Left forelimb (tissue), 1 donor: Measurements from ENCODE around the gene SRMS.

Experiments used
- DNase-seq: peaks from one replicate; pipeline ENCODE4 v3.0.0-alpha.2; 2018; ENCODE audit warnings: low spot score

The SRMS gene

GRCh38 chr20:63552481-63553249, 5.1 kb upstream of the SRMS start:
- DNase-seq: no peak

GRCh38 chr20:63551068-63551467, 3.5 kb upstream of the SRMS start:
- no peak for DNase-seq

GRCh38 chr20:63549679-63550282, 2.2 kb upstream of the SRMS start:
- no peak for DNase-seq

GRCh38 chr20:63549019-63549418, 1.5 kb upstream of the SRMS start:
- DNase-seq: no peak

GRCh38 chr20:63548542-63548941, 993 bp upstream of the SRMS start:
- no peak for DNase-seq

GRCh38 chr20:63546956-63547724, 409 bp downstream of the SRMS start:
- no peak for DNase-seq

GRCh38 chr20:63546256-63546955, 1.1 kb downstream of the SRMS start:
- DNase-seq: no peak

- no peak for DNase-seq
These were observed 1.7 kb downstream of the SRMS start for GRCh38 chr20:63545814-63546213.

- DNase-seq: no peak
These were observed 2.5 kb downstream of the SRMS start for GRCh38 chr20:63544958-63545516.

- no peak for DNase-seq
These were observed 3.1 kb downstream of the SRMS start for GRCh38 chr20:63544241-63544957.

GRCh38 chr20:63543733-63544132, 3.8 kb downstream of the SRMS start:
- no peak for DNase-seq

- DNase-seq: no peak
These were observed 4.4 kb downstream of the SRMS start for GRCh38 chr20:63543131-63543530.

GRCh38 chr20:63542696-63543095, 4.9 kb downstream of the SRMS start:
- DNase-seq: no peak

- no peak for DNase-seq
These were observed 5.5 kb downstream of the SRMS start for GRCh38 chr20:63542031-63542559.

GRCh38 chr20:63541371-63541770, 6.2 kb downstream of the SRMS start:
- DNase-seq: no peak

GRCh38 chr20:63540417-63541186, 6.9 kb downstream of the SRMS start:
- DNase-seq: no peak

- DNase-seq: no peak
These were observed 7.8 kb downstream of the SRMS start for GRCh38 chr20:63539441-63540370.

- no peak for DNase-seq
These were observed 8.5 kb downstream of the SRMS start for GRCh38 chr20:63539092-63539430.
